Measurements from ENCODE around the gene RAP2A.

- TF ChIP-seq SP1 (IDR thresholded peaks at IDR 0.05) (no peak), FOXA1 (IDR thresholded peaks at IDR 0.05) (no peak), ZNF384 (IDR thresholded peaks at IDR 0.05) (no peak), FOXK2 (IDR thresholded peaks at IDR 0.05) (no peak), FOXM1 (IDR thresholded peaks at IDR 0.05; ENCODE audit: borderline replicate concordance) (no peak), SUZ12 (IDR thresholded peaks at IDR 0.05) (no peak), NFRKB (IDR thresholded peaks at IDR 0.05) (no peak), TARDBP (IDR thresholded peaks at IDR 0.05) (no peak), LEF1 (IDR thresholded peaks at IDR 0.05; ENCODE audit: borderline replicate concordance) (no peak), BHLHE40 (IDR thresholded peaks at IDR 0.05; ENCODE audit: borderline replicate concordance) (no peak), HDGF (IDR thresholded peaks at IDR 0.05; ENCODE audit: borderline replicate concordance) (no peak)
Measured at GRCh38 chr13:97422118-97423054, 11.6 kb upstream of the RAP2A start.
